DND-41 (cell line): ENCODE results near the gene PHACTR3.

ENCODE experiments used
- EZH2 ChIP-seq: IDR thresholded peaks from 3 replicates; pipeline ENCODE4 v1.6.1; 2012; ENCODE audit warnings: borderline replicate concordance, low read depth, mild to moderate bottlenecking, moderate library complexity, low read length, inconsistent platforms; ENCODE audit not compliant: severe bottlenecking
- TF ChIP-seq, protein P1 (sequence below): IDR thresholded peaks from 2 replicates; pipeline ENCODE4 v1.5.1; 2012; ENCODE audit warnings: borderline replicate concordance, low read length, moderate library complexity, mild to moderate bottlenecking; ENCODE audit not compliant: poor library complexity, severe bottlenecking; ENCODE audit errors: extremely low read depth

- TF ChIP-seq, protein P1, sequence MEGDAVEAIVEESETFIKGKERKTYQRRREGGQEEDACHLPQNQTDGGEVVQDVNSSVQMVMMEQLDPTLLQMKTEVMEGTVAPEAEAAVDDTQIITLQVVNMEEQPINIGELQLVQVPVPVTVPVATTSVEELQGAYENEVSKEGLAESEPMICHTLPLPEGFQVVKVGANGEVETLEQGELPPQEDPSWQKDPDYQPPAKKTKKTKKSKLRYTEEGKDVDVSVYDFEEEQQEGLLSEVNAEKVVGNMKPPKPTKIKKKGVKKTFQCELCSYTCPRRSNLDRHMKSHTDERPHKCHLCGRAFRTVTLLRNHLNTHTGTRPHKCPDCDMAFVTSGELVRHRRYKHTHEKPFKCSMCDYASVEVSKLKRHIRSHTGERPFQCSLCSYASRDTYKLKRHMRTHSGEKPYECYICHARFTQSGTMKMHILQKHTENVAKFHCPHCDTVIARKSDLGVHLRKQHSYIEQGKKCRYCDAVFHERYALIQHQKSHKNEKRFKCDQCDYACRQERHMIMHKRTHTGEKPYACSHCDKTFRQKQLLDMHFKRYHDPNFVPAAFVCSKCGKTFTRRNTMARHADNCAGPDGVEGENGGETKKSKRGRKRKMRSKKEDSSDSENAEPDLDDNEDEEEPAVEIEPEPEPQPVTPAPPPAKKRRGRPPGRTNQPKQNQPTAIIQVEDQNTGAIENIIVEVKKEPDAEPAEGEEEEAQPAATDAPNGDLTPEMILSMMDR: no peak
- no peak for TF ChIP-seq EZH2
These were observed 175.5 kb downstream of the PHACTR3 start for GRCh38 chr20:59779656-59780380.
